ENCODE results near the gene TLE4. TPM values are rescaled to one million over a fixed set of nuclear protein-coding genes. Genes with fewer than 3 reads are reported as not detected.
A peak's percentile ranks its signal among the peaks of the same experiment; 100 is the strongest.

The TLE4 gene
- total and polyA plus RNA-seq, 10 of the 15 experiments (the other 5 are each of a cell fraction or from before 2014, with no cell fraction given), result 5.3 to 53.3 (median 23.3) TPM

GRCh38 chr9:79565245-79565644 is 6.5 kb upstream of the TLE4 start (continued):
- no peak for TF ChIP-seq IRF3 (IDR thresholded peaks at IDR 0.05)
- TF ChIP-seq ESRRA (IDR thresholded peaks at IDR 0.05; ENCODE audit: low read length), result no peak
- no peak for TF ChIP-seq MYC (IDR thresholded peaks at IDR 0.05; ENCODE audit: insufficient read depth, insufficient read length, insufficient replicate concordance, low read length, severe bottlenecking)
- TF ChIP-seq ZNF217 (IDR thresholded peaks at IDR 0.05), result no peak
- no peak for TF ChIP-seq ZNF592 (IDR thresholded peaks at IDR 0.05)
- TF ChIP-seq ATF3 (IDR thresholded peaks at IDR 0.05; ENCODE audit: borderline replicate concordance, extremely low read depth, low read depth, low read length), result no peak
- no peak for TF ChIP-seq WRNIP1 (IDR thresholded peaks at IDR 0.05; ENCODE audit: borderline replicate concordance, low read depth, low read length)
- TF ChIP-seq HDAC6 (IDR thresholded peaks at IDR 0.05; ENCODE audit: unreplicated experiment), result no peak
- TF ChIP-seq EED (IDR thresholded peaks at IDR 0.05; ENCODE audit: low read depth), result peak; percentile 55; the same call in 1 of the 2 replicates
- 0 out of 2 replicates have a peak, but pooled peaks have one; percentile 9 for TF ChIP-seq PAX5 (IDR thresholded peaks at IDR 0.05; ENCODE audit: borderline replicate concordance, low read depth, low read length)
- no peak for TF ChIP-seq BACH1 (IDR thresholded peaks at IDR 0.05; ENCODE audit: borderline replicate concordance)
- TF ChIP-seq CEBPZ (IDR thresholded peaks at IDR 0.05; ENCODE audit: low read depth, low read length), result no peak
- TF ChIP-seq EP300 (IDR thresholded peaks at IDR 0.05; ENCODE audit: borderline replicate concordance in 1 of 2, control insufficient read depth in 1 of 2, low read depth in 2 of 2, low read length in 2 of 2), result 0 out of 4 replicates have a peak, but pooled peaks of 1 of the 2 experiments have one; percentile 19
- no peak for TF ChIP-seq CEBPB (IDR thresholded peaks at IDR 0.05; ENCODE audit: borderline replicate concordance in 1 of 2, low read depth in 2 of 2, low read length in 2 of 2)
- no peak for TF ChIP-seq PML (IDR thresholded peaks at IDR 0.05; ENCODE audit: low read length)
- no peak for TF ChIP-seq MXI1 (IDR thresholded peaks at IDR 0.05; ENCODE audit: low read depth, low read length)
- no peak for TF ChIP-seq KAT2A (conservative IDR thresholded peaks at IDR 0.05; ENCODE audit: control insufficient read depth, low read depth, low read length)
- no peak for TF ChIP-seq POLR2AphosphoS5 (IDR thresholded peaks at IDR 0.05; ENCODE audit: low read length)
- no peak for TF ChIP-seq RB1 (IDR thresholded peaks at IDR 0.05; ENCODE audit: borderline replicate concordance)
- TF ChIP-seq NFXL1 (IDR thresholded peaks at IDR 0.05; ENCODE audit: borderline replicate concordance), result no peak
- no peak for TF ChIP-seq LARP7 (IDR thresholded peaks at IDR 0.05)
- no peak for TF ChIP-seq ZNF622 (IDR thresholded peaks at IDR 0.05)
